ENCODE results near the gene CCDC197. TPM values are rescaled to one million over a fixed set of nuclear protein-coding genes. Genes with fewer than 3 reads are reported as not detected.
A peak's percentile ranks its signal among the peaks of the same experiment; 100 is the strongest.

CCDC197 gene
- total RNA-seq, 2 donors from 2014 or later = not detected

- ATAC-seq = no peak
- H3K36me3 ChIP-seq (replicated peaks in 1 of 2; ENCODE audit: insufficient read depth in 1 of 2, low read depth in 2 of 2) = peaks cover 3 to 33% of the 10 kb centered on the region in 2 donors
- no peaks in the 10 kb centered on the region for H3K4me1 ChIP-seq
- H3K9me3 ChIP-seq = no peaks in the 10 kb centered on the region
- TF ChIP-seq POLR2A (IDR thresholded peaks at IDR 0.05) (no peak), CTCF (IDR thresholded peaks at IDR 0.05) (no peak)
- no peak overlapping the region for H3K4me3 ChIP-seq
- intact Hi-C loops (cut with DNase I) = no loop called here
- H3K27ac ChIP-seq = no peak overlapping the region
- 88 to 89% methylated on average over 18 to 19 of the region's 19 CpGs for WGBS, 2 donors
- H3K27me3 ChIP-seq = no peaks in the 10 kb centered on the region
- peak in 3 of 4 donors; percentile 1 to 7 (median 2) for DNase-seq
These were observed 48.7 kb downstream of the CCDC197 start for GRCh38 chr14:94045563-94046345.

- DNase-seq (peak in 2 of 4 donors; percentile 2 to 6), ATAC-seq (no peak)
- whole genome bisulfite sequencing, 2 donors = 78 to 89% methylated on average over 6 to 7 of the region's 7 CpGs
- Histone ChIP-seq H3K27ac (no peak overlapping the region), H3K36me3 (replicated peaks in 1 of 2; ENCODE audit: insufficient read depth in 1 of 2, low read depth in 2 of 2) (peaks cover 3 to 33% of the 10 kb centered on the region in 2 donors), H3K4me3 (no peak overlapping the region), H3K9me3 (no peaks in the 10 kb centered on the region), H3K27me3 (no peaks in the 10 kb centered on the region), H3K4me1 (no peaks in the 10 kb centered on the region)
- intact Hi-C loops (cut with DNase I) = no loop called here
- TF ChIP-seq CTCF (IDR thresholded peaks at IDR 0.05) (no peak), POLR2A (IDR thresholded peaks at IDR 0.05) (no peak)
These were observed 49.7 kb downstream of the CCDC197 start for GRCh38 chr14:94046696-94047250.

- H3K4me1 ChIP-seq = no peaks in the 10 kb centered on the region
- peaks cover 3 to 39% of the 10 kb centered on the region in 2 donors for H3K36me3 ChIP-seq (replicated peaks in 1 of 2; ENCODE audit: insufficient read depth in 1 of 2, low read depth in 2 of 2)
- no peak overlapping the region for H3K4me3 ChIP-seq
- no peak for ATAC-seq
- peak in 3 of 4 donors; percentile 0 to 6 (median 1) for DNase-seq
- no peaks in the 10 kb centered on the region for H3K9me3 ChIP-seq
- no peak for TF ChIP-seq CTCF (IDR thresholded peaks at IDR 0.05)
- no peak for TF ChIP-seq POLR2A (IDR thresholded peaks at IDR 0.05)
- no peak overlapping the region for H3K27ac ChIP-seq
- no peaks in the 10 kb centered on the region for H3K27me3 ChIP-seq
- WGBS, 2 donors = 89 to 96% methylated on average over 2 to 3 of the region's 3 CpGs
- intact Hi-C loops (cut with DNase I) = no loop called here
These were observed 50.5 kb downstream of the CCDC197 start for GRCh38 chr14:94047581-94047980.

GRCh38 chr14:94048691-94049624 lies 51.9 kb downstream of the CCDC197 start:
- peaks cover 3 to 44% of the 10 kb centered on the region in 2 donors for H3K36me3 ChIP-seq (replicated peaks in 1 of 2; ENCODE audit: insufficient read depth in 1 of 2, low read depth in 2 of 2)
- no peaks in the 10 kb centered on the region for H3K4me1 ChIP-seq
- no peaks in the 10 kb centered on the region for H3K9me3 ChIP-seq
- peak in 2 of 4 donors; percentile 2 to 12 for DNase-seq
- H3K4me3 ChIP-seq = no peak overlapping the region
- H3K27me3 ChIP-seq = no peaks in the 10 kb centered on the region
- 79 to 86% methylated on average over 7 to 10 of the region's 10 CpGs for WGBS, 2 donors
- intact Hi-C loops (cut with DNase I) = no loop called here
- ATAC-seq = no peak
- TF ChIP-seq CTCF (IDR thresholded peaks at IDR 0.05) = no peak
- no peak for TF ChIP-seq POLR2A (IDR thresholded peaks at IDR 0.05)
- no peak overlapping the region for H3K27ac ChIP-seq

Measured in body of pancreas (tissue), 4 donors.